HG02840 (cell line): ENCODE results near the gene UACA.

ENCODE experiments used
- ATAC-seq: cut with Tn5 transposase; IDR thresholded peaks from one replicate; pipeline ENCODE4 v1.9.1; 2021; ENCODE audit warnings: mild to moderate bottlenecking, moderate library complexity, moderate number of reproducible peaks; ENCODE audit not compliant: unreplicated experiment, low FRiP score

The UACA gene

DNA sequence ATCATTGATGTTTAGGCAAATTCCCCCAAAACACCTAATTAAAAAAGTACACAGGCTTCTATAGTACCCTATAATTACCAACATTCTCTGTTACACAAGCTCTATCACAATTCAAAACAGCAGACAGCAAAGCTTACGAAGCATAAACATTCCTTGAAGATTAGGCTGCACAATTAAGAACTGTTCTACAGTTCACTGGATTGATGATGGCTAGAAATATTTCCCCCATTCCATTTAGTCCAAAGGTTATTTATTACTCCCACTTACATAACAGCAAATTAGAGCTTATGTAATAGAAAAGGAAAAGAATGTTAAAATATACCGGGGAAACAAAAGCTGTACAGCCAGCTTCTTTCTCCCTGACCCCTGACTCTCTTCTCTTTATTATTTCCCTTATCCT is 49.3 kb downstream of the UACA start:
- no peak for ATAC-seq

DNA sequence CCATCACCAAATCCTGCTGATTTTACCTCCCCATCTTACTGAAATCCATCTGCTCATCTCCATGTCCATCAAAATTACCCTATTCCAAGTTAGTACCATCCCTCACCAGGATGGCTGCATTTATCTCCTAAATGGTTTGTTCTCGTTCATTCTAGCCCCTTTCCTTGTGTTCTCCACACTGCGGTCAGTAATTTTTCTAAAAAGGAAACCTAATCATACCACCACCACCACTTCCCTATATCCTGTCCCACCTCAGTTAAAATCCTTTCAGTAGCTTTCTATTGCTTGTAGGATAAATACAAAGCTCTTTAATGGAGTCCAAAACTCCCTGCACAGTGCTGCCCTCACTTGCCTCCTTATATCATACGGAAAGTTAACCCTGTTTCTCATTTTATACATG is 51.1 kb downstream of the UACA start:
- no peak for ATAC-seq

DNA sequence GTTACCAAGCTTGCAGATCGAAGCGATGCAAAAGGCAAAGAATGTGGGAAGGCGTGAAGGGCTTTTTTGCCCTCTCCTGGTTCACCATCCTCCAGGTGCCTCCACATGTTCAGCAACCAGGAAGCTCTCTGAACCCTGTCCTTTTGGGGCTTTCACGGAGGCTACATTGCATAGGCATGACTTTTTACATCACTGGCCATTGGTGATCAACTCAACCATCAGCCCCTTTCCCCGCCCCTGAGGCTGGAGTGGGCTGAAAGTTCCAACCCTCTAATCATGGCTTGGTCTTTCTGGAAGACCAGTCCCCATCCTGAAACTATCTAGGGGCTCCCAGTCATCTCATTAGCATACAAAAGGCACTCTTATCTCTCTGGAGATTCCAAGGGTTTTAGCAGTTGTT is 52.6 kb downstream of the UACA start:
- ATAC-seq: no peak

DNA sequence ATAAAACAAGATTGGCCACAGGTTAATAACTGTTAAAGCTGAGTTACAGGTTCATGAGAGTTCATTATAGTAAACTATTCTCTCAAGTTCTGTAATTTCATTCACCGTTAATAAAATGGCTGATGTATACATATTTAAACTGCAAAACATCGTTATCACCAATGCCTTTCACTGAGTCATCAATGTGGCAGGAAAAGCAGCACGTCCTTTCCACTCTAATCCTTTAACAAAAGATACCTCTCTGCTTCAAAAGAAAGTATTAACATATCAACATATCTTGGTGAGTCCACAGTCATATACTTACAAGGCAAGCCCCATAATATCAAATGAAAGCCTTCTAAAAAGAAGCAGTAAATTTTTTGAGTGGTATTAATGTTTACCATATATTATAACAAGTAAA is 54.5 kb downstream of the UACA start:
- ATAC-seq: no peak

DNA sequence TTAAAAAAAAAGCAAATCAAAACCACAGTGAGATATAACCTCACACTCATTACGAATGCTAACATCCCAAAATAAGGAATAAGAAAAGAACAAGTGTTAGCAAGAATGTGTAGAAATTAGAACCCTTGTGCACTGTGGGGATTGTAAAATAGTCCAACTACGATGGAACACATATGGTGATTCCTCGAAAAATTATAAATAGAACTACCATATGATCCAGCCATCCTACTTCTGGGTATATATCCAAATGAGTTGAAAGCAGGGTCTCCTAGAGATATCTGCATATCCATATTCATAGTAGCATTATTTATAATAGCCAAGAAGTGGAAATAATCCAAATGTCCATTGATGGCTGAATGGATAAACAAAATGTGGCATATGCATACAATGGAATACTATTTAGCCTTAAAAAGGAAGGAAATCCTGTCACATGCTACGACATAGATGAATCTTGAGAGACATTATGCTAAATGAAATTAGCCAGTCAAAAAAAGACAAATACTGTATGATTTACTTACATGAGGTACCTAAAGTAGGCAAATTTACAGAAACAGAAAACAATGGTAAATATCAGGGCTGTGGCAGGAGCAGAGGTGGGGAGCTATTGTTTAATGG is 55.6 kb downstream of the UACA start:
- no peak for ATAC-seq

DNA sequence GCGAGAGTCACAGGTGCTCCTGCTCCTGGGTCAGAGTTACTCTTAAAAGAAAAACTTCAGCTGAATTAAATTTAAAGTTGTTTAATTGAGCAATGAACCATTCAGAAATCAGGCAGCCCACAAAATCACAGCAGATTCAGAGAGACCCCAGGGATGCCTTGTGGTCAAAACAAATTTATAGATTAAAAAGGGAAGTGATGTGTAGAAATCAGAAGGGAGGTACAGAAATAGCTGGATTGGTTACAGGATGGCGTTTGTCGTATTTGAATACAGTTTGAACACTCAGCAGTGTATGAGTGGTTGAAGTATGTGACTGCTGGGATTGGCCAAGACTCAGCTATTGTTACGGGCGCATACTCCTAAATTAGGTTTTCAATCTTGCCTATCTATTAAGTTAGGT is 58.6 kb downstream of the UACA start:
- no peak for ATAC-seq

DNA sequence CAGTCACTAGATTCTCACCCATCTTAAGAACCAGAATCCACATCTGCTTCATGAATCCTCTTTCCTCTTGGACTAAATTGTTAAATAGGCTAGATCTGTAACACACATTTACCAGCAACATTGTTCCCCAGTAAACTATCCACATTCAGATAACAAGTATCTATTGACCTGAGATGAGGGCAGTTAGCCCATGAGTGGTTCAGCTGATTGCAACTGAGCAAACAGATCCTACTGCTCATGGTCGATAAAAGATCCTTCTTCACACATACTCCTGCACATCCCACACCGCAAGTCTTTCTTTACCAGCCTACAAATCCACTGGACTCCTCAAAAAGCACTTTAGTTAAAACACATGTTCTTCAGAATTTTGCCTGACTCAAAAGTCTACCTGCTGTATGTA is 59.2 kb downstream of the UACA start:
- ATAC-seq: no peak

DNA sequence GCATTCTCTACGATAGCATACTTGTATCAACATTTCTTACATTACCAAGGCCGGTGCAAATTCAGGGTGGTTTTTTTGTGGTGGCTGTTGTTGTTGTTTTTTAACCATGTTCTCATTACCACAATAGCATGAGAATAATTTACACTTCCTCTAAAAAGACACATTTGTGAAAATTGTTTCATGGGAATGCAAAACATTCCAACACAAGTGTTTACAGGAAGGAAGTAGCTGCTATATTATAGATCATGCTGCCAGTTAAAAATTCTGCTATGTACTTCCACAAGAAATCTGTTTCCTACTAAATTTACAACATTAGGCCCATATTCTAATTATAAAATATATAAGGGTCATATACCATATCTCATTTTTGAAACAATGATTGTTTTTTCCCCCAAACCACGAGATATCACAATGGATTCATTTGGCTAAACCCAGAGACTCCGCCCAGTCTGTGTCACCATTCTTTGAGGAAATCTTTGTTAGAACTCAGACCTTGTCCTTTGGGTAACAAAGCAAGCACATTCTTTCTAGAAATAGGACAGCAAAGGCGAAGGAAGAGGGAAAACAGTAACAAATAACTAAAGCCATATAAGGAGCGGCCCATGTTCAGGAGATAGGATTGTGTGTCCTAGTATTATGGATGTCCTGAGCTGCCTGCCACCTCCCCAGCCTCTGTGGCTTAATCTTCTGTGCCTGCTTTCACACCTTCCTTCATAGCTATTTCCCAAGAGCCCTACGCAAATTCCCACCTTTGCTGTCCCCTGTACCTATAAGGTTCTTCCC is 60.1 kb downstream of the UACA start:
- ATAC-seq: no peak

DNA sequence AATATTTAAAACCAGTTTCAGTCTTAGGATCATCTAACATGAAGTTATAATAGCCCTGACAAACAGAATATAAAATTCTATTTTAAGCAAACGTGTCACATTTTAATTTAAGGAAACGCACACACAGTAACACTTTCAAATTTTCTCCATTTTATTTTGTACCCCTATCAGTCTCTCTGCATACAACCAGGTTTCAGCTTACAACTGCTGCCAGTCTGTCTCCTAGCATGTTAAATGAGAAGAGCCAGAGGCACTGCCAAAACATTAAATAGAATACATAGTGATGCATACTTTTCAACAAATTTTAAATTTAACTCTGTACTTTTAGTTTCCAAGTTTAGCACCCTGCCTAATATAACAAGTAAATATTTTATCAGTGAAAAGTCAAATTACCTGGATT is 60.8 kb downstream of the UACA start:
- no peak for ATAC-seq

DNA sequence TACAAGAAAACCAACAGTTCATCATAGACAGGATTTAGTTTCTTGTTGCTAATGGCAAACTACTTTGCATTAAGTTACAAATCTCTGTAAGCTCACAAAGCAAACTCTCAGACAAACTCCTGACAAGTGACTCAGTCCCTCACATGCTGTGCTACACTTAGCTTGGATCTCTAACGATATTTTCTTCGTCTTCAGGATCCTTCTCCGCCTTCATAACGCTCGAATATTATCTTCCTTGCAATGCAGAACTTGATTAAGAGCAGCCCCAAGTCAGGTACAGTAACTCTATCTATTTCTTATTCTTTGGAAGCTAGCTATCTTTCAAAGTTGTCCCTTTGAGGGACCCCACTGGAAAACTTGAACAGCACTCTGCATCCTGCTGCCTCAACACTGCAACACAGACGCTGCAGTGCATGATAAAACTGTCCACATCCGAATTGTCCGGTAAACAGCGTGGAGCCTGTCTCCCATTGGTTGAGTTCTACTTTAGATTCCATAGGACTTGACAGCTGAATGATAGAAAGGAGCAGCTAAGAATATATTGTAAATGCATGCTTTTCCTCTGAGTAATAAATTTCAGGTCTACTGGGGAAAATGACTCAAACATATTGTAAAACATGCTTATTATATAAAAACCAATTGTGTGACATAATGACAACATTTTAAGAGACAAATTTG is 61.3 kb downstream of the UACA start:
- ATAC-seq: no peak

DNA sequence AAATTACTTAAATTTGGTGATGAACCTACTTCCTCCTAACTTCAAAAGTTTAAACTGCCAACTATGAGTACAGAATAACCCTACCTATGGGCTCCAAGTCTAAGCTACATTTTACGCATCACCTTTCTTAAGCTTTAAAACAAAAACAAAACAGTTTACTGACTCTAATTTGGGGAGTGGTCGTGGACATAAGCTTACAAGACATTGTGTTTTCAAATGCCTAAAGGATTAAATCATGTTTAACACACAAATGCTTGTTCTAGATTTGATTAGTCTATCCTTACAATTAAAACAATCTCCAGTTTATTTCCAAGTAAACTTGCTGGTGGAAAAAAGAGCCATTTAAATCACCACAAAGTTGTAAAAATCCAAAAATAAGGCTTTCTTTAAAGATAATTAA is 62.2 kb downstream of the UACA start:
- no peak for ATAC-seq

DNA sequence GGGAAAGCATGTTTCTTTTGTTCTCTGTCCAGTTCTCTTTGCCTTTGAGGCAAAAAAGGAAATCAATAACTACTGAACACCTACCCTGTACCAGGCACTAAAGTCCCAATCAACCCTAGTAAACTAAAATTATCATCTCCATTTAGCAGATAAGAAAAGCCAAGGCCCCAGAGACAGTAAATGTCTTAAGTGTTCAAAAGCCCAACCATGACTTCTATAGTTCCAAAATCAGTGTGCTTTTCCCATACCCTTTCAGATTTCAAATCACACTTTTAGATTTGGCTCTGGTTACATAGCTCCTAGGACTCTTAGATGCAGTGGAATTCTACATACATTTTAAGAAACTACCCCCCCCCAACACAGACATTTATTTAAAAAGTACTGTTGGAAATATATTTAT is 63.5 kb downstream of the UACA start:
- no peak for ATAC-seq

DNA sequence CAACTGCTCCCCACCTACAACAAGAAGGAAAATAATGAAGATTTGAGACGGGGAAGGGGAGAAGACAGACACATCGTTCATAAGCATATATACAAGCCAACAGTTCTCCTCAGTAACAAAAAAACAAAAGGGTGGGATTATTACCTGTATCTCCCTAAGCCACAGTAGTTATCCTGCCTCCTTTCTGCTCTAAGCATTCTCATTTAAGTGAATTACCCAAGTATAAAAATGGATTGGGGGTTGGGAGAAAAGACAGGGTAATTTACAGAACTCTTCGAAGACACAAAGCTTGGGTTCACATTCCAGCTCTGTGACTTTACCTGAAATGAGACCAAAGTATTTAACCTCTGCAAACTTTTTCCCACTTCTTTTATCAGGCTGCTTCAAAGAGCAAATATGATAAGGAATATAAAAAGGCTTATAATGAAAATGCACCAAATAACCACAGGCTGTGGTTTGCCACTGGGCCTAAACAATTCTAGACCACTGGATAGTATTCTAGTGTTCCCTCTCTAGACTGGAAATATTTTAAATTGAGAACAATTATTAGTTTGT is 64.4 kb downstream of the UACA start:
- no peak for ATAC-seq

DNA sequence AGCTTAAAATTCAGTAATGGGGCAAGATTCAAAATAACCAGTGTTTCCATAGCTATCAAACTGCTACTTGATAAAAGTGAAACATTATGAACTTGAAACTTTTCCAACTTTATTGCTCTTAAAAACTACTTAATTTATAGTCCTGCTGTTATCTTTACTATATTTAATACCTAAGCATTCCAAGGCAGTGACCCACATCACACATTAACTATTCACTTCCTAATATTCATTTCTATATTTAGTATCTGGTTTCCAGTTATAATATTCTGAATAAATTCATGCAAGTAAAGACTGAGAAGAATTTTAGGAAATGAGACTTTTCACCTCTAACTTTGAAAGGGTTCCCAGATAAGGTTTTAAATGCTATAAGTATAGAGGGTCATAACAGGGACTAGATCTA is 64.9 kb downstream of the UACA start:
- no peak for ATAC-seq

DNA sequence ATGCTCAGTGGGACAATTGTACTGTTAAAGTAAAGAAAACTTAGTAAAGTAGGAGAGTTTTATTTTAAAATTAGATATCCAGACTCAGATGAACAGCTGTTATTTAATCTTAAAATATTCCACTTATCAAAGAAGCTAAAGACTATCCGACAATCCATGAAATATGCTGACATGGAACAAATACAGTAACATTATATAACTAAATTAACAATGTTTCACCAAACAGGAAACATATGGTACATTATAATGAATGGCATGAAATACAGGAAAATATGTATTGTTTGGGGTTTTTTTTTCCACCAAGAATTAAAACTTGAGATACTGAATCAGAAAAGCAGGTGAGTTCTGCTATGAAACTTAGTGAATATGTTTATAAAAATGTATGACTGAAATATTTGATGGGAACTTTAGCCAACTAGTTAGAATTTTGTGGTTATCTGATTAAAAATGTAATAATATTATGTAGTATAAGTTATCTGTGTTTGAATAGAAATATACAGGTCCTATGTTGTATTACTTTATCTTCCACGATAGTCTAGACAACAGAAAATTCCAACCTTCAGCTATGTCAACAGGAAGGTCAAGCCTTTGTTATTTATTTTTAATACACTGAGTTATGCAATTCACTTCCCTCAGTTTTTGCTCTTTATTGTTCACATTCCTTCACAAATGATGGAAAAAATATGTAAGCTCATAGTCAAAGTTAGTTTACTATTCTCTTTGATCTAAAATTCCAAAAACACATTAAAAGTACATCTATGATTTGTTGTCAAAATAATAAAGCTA is 72.7 kb downstream of the UACA start:
- ATAC-seq: no peak

DNA sequence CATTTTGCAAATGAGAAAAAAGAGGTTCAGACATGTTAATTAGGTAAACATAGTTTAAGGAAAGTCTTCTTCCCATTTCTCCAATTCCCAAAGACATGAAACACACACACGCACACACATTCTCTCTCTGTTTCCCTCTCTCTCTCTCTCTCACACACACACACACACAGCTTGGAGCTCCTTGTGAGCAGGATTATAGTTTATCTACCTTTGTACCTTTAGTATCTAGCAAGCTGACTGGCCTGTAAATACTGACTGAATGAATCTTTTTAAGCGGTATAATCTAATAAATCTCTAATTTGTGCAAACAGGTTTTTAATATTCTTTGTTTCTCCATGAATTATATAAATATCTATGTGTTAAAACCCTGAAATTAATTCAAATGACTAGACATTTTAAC is 73.3 kb downstream of the UACA start:
- ATAC-seq: no peak

DNA sequence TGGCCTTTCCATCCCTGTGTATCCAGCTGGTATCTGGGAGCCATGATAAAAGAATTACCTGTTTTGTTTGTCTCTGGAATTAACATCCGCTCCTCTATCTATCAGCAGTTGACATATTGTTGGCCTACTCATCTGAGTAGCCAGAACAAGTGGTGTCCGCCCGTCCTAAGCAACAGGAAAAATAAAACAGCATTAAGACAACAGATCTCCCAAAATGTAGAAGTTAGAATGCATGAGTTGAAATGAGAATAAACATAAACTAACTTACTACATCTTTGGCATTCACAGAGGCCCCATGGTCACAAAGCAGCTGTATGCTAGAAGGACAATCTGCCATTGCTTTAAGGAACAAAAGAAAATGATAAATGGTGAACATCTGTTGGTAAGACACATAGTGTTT is 75.9 kb downstream of the UACA start:
- ATAC-seq: no peak

DNA sequence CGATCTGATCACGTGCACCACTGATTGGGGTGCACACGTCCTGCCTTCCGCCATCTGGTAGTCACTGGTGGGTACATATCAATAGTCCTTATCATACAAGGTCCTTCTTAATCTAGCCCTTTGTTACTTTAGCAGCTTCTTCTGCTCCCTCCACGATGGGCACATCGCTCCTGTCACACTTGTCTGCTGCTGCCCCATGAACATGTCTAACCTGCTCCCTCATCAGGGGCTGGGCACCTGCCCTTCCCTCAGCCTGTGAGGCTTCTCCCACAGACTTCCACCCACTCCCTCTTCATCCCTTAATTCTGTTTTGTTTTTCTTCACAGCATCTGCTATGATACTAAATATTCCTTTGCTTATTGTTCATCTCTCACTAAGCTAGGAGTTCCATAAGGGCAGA is 82.5 kb downstream of the UACA start:
- no peak for ATAC-seq

DNA sequence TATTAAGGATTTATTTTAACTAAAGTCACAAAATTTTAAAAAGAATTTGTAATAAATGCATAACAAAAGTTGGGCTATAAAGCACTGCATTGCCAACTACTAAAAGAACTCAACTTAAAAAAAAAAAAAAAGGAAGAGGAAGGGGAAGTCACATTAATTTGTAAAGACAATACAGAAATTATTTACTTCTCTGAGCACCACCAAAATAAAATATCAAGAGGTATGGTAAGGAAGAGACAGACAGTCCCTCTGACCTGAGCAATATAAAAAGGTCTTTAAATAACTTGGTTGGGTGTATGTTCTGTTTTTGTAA is 83.5 kb downstream of the UACA start:
- no peak for ATAC-seq

DNA sequence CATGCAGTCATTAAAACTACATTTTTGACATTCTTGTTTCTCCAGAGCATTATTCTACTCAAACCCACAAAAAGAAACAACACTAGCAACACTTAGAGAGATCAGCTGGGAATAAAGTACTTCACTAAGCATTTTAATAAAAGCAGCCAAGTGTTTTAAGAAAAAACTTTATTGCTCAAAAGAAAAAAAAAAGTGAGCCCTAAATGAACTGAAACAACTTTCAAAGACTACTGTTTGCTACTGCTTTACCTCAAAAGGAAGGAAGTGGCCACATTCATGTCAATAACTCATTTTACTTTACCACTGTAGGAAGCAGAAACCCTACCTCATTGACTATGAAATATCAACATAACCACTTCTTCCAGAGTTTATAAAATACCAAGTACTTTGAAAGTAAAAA is 91.3 kb downstream of the UACA start:
- no peak for ATAC-seq

DNA sequence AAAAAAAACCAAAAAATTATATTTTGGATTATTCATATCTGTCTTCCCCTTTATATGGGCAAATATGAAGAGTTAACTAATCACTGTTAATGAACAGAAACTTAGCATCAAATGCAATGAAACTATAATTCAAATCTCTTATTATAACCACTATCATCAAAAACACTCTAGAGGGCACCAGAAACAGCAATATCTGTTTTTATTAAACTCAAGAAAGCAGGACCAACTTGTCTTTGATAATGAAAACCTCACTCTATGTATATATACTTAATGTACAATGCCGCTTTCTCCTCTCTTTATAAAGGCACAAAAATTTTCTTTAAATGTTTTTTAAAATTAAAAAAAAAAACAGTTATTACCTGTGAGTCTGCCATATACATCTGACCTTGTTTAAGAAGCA is 92.7 kb downstream of the UACA start:
- no peak for ATAC-seq
